ENCODE data around the gene ANO10. TPM values are rescaled to one million over a fixed set of nuclear protein-coding genes. Genes with fewer than 3 reads are reported as not detected.

ANO10 gene
- total RNA-seq, 2 experiments from 2014 or later: 12.4 to 14.3 TPM

GRCh38 chr3:43432462-43432861, 189.3 kb downstream of the ANO10 start:
- Mint-ChIP-seq H3K36me3 (ENCODE audit: low read depth) (peaks cover 6% of the 10 kb centered on the region), H3K27me3 (no peaks in the 10 kb centered on the region), H3K4me1 (no peaks in the 10 kb centered on the region), H3K27ac (no peak overlapping the region), H3K9me3 (peaks cover 2% of the 10 kb centered on the region), H3K4me3 (no peak overlapping the region)
- DNase-seq: no peak
- ChIA-PET CTCF (interaction anchor here (0.7 kb wide), 1 partner anchor 16 kb away, joined by 3 read pairs; no protein-coding TSS in a partner anchor), POLR2A (no interaction called here)

GRCh38 chr3:43426388-43426787, 195.4 kb downstream of the ANO10 start:
- CTCF ChIA-PET: no interaction called here
- H3K4me1 Mint-ChIP-seq: no peaks in the 10 kb centered on the region
- H3K27ac Mint-ChIP-seq: no peak overlapping the region
- no peaks in the 10 kb centered on the region for H3K27me3 Mint-ChIP-seq
- POLR2A ChIA-PET: no interaction called here
- peaks cover 2% of the 10 kb centered on the region for H3K36me3 Mint-ChIP-seq (ENCODE audit: low read depth)
- peaks cover 7% of the 10 kb centered on the region for H3K9me3 Mint-ChIP-seq
- no peak overlapping the region for H3K4me3 Mint-ChIP-seq
- no peak for DNase-seq

- Mint-ChIP-seq H3K36me3 (ENCODE audit: low read depth) (no peaks in the 10 kb centered on the region), H3K27ac (no peak overlapping the region), H3K4me3 (no peak overlapping the region), H3K4me1 (no peaks in the 10 kb centered on the region), H3K9me3 (peaks cover 7% of the 10 kb centered on the region), H3K27me3 (no peaks in the 10 kb centered on the region)
- no peak for DNase-seq
- CTCF ChIA-PET: no interaction called here
- POLR2A ChIA-PET: no interaction called here
Observed at GRCh38 chr3:43425829-43426228, 196.0 kb downstream of the ANO10 start.

- Mint-ChIP-seq H3K27me3 (no peaks in the 10 kb centered on the region), H3K4me1 (no peaks in the 10 kb centered on the region), H3K27ac (no peak overlapping the region), H3K9me3 (peaks cover 7% of the 10 kb centered on the region), H3K4me3 (no peak overlapping the region), H3K36me3 (ENCODE audit: low read depth) (no peaks in the 10 kb centered on the region)
- no peak for DNase-seq
- CTCF ChIA-PET: no interaction called here
- POLR2A ChIA-PET: no interaction called here
Observed at GRCh38 chr3:43423639-43424038, 198.2 kb downstream of the ANO10 start.

- Mint-ChIP-seq H3K4me1 (no peaks in the 10 kb centered on the region), H3K27me3 (no peaks in the 10 kb centered on the region), H3K4me3 (no peak overlapping the region), H3K9me3 (peaks cover 7% of the 10 kb centered on the region), H3K36me3 (ENCODE audit: low read depth) (no peaks in the 10 kb centered on the region), H3K27ac (no peak overlapping the region)
- ChIA-PET CTCF (interaction anchor here (0.6 kb wide), 1 partner anchor 505 kb away, joined by 3 read pairs; no protein-coding TSS in a partner anchor), POLR2A (no interaction called here)
- DNase-seq: no peak
Observed at GRCh38 chr3:43423142-43423541, 198.7 kb downstream of the ANO10 start.

GRCh38 chr3:43418601-43419272, 203.1 kb downstream of the ANO10 start:
- Mint-ChIP-seq H3K4me3 (no peak overlapping the region), H3K4me1 (no peaks in the 10 kb centered on the region), H3K9me3 (no peaks in the 10 kb centered on the region), H3K36me3 (ENCODE audit: low read depth) (no peaks in the 10 kb centered on the region), H3K27me3 (no peaks in the 10 kb centered on the region), H3K27ac (no peak overlapping the region)
- POLR2A ChIA-PET: no interaction called here
- CTCF ChIA-PET: interaction anchor here (1.4 kb wide), 1 partner anchor 12 kb away, joined by 3 read pairs; no protein-coding TSS in a partner anchor
- no peak for DNase-seq

GRCh38 chr3:43417133-43417532, 204.7 kb downstream of the ANO10 start:
- Mint-ChIP-seq H3K27me3 (no peaks in the 10 kb centered on the region), H3K4me1 (peaks cover 5% of the 10 kb centered on the region), H3K4me3 (no peak overlapping the region), H3K36me3 (ENCODE audit: low read depth) (no peaks in the 10 kb centered on the region), H3K27ac (no peak overlapping the region), H3K9me3 (peaks cover 3% of the 10 kb centered on the region)
- DNase-seq: no peak
- ChIA-PET CTCF (interaction anchor here (1.4 kb wide), 1 partner anchor 9 kb away, joined by 3 read pairs; no protein-coding TSS in a partner anchor), POLR2A (no interaction called here)

GRCh38 chr3:43415088-43415487, 206.7 kb downstream of the ANO10 start:
- CTCF ChIA-PET: no interaction called here
- Mint-ChIP-seq H3K27me3 (no peaks in the 10 kb centered on the region), H3K27ac (no peak overlapping the region)

GRCh38 chr3:43413676-43414368, 208.0 kb downstream of the ANO10 start:
- peaks cover 3% of the 10 kb centered on the region for H3K9me3 Mint-ChIP-seq
- no peak overlapping the region for H3K4me3 Mint-ChIP-seq
- H3K4me1 Mint-ChIP-seq: peaks cover 5% of the 10 kb centered on the region
- H3K36me3 Mint-ChIP-seq (ENCODE audit: low read depth): no peaks in the 10 kb centered on the region
- H3K27ac Mint-ChIP-seq: no peak overlapping the region
- no peaks in the 10 kb centered on the region for H3K27me3 Mint-ChIP-seq
- ChIA-PET POLR2A (no interaction called here), CTCF (no interaction called here)
- DNase-seq: no peak

More at GRCh38 chr3:43415088-43415487, 206.7 kb downstream of the ANO10 start:
- H3K9me3 Mint-ChIP-seq: peaks cover 3% of the 10 kb centered on the region
- peaks cover 5% of the 10 kb centered on the region for H3K4me1 Mint-ChIP-seq
- no peak for DNase-seq
- no peaks in the 10 kb centered on the region for H3K36me3 Mint-ChIP-seq (ENCODE audit: low read depth)
- H3K4me3 Mint-ChIP-seq: no peak overlapping the region
- POLR2A ChIA-PET: no interaction called here

- ChIA-PET CTCF (interaction anchor here (1.0 kb wide), 1 partner anchor 10 kb away, joined by 3 read pairs; no protein-coding TSS in a partner anchor), POLR2A (interaction anchor here (0.6 kb wide), 1 partner anchor 77 kb away, joined by 4 read pairs; no protein-coding TSS in a partner anchor)
- Mint-ChIP-seq H3K4me1 (peaks cover 5% of the 10 kb centered on the region), H3K36me3 (ENCODE audit: low read depth) (no peaks in the 10 kb centered on the region), H3K9me3 (peaks cover 3% of the 10 kb centered on the region), H3K27me3 (no peaks in the 10 kb centered on the region), H3K4me3 (no peak overlapping the region), H3K27ac (no peak overlapping the region)
- no peak for DNase-seq
Observed at GRCh38 chr3:43411429-43411828, 210.4 kb downstream of the ANO10 start.

- Mint-ChIP-seq H3K9me3 (peaks cover 3% of the 10 kb centered on the region), H3K4me3 (no peak overlapping the region), H3K36me3 (ENCODE audit: low read depth) (no peaks in the 10 kb centered on the region), H3K4me1 (peaks cover 5% of the 10 kb centered on the region), H3K27ac (no peak overlapping the region), H3K27me3 (no peaks in the 10 kb centered on the region)
- ChIA-PET POLR2A (no interaction called here), CTCF (no interaction called here)
- no peak for DNase-seq
Observed at GRCh38 chr3:43410592-43410991, 211.2 kb downstream of the ANO10 start.

GRCh38 chr3:43409506-43409905, 212.3 kb downstream of the ANO10 start:
- H3K27ac Mint-ChIP-seq: no peak overlapping the region
- H3K27me3 Mint-ChIP-seq: no peaks in the 10 kb centered on the region
- no peak for DNase-seq
- no peaks in the 10 kb centered on the region for H3K36me3 Mint-ChIP-seq (ENCODE audit: low read depth)
- CTCF ChIA-PET: no interaction called here
- H3K4me1 Mint-ChIP-seq: peaks cover 8% of the 10 kb centered on the region
- no peak overlapping the region for H3K4me3 Mint-ChIP-seq
- H3K9me3 Mint-ChIP-seq: peaks cover 3% of the 10 kb centered on the region
- POLR2A ChIA-PET: no interaction called here

GRCh38 chr3:43406643-43407023, 215.2 kb downstream of the ANO10 start:
- no peak for DNase-seq
- Mint-ChIP-seq H3K9me3 (no peaks in the 10 kb centered on the region), H3K4me1 (peaks cover 3% of the 10 kb centered on the region), H3K27me3 (no peaks in the 10 kb centered on the region), H3K27ac (no peak overlapping the region), H3K36me3 (ENCODE audit: low read depth) (no peaks in the 10 kb centered on the region), H3K4me3 (no peak overlapping the region)
- ChIA-PET POLR2A (no interaction called here), CTCF (no interaction called here)

Measured in activated CD4-positive, alpha-beta T cell treated with anti-CD3 and anti-CD28 coated beads, Interleukin-2, amount 10 ng/mL, durations not matched to agents 7 days and 5 days (primary cell).